Stimulated activated CD4-positive, alpha-beta T cell treated with anti-CD3 and anti-CD28 coated beads, Interleukin-2, amount 100 ng/mL, for 48 hours (primary cell): Measurements from ENCODE around the gene PFDN5.

Source experiments
- DNase-seq, 2 donors: peaks; one replicate each; pipeline ENCODE4 v3.0.0-alpha.2; 2020

Gene PFDN5

DNA sequence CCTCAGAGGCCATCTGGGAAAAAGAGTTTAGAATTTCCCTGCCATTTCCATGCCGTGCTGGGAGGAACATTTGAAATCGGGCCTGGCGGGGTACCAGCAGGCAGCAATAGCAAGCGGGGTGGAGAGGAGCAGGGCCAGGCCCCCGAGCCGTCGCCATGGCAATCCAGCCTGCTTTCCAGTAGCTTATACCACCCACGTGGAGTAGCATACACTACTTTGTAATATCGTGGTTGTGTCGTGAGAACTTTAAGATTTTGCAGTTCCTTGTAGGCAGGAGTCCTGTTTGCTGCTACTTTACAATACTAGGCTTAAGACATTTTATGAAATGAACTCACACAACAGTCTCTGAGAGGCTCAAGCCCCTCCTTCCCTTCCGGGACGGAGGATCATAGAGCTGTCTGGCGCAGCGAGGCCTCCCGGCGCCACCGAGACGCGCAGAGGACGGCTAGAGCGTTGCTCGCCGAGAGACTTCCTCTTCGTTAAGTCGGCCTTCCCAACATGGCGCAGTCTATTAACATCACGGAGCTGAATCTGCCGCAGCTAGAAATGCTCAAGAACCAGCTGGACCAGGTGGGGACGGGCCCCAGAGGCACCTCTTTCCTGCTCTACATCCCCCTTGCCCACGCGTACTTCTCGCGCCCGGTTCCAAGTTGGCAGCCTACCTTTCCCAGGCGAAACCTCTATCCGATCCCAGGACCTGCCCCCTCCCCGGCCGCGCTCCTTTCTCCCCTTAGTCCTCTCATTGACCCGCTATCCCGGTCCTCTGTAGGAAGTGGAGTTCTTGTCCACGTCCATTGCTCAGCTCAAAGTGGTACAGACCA lies at the start of gene PFDN5:
Gene PFDN5, plus strand, starts transcription at position 473 of the 821 bp plus-strand sequence. Its CDS starts 26 bp downstream, at position 499.
- DNase-seq, result peak; percentile 75 to 79

DNA sequence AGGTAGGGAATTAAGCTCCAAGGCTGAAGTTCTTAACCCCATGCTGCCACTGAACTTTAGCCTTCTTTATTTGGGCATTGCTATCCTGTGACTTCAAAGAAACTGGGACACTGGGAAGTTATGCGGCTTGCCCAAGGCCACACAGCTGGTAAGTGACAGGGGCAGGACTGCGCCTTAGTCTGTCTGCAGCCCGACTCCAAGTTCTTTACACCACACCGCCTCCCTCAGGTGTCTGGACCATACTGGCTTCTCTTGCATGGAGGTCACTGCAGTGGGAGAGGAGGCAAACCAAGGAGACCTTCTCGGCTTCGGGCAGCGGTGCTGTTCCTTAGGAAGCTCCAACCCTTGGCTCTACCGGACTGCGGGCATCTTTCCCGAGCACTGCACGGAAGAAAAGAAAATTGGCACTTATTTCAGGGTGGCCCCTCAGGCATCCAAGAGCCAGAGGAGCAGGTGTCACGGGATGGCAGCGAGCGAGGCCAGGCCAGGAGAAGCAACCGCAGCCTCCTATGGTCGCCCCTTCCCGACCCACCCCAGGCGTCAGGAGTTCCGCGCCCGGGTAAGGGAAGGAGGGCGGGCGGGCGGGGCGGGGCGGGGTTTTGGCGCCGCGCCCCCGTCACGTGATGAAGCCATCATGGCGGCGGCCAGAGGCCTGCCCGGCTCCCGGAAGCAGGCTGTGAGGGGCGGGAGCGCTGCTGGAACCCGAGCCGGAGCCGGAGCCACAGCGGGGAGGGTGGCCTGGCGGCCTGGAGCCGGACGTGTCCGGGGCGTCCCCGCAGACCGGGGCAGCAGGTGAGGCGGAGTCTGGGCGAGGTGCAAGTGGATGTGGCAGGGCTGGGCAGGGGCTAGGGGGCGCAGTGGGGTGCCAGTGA lies 43.6 kb upstream of the PFDN5 start:
- DNase-seq, result peak; percentile 65 to 66

DNA sequence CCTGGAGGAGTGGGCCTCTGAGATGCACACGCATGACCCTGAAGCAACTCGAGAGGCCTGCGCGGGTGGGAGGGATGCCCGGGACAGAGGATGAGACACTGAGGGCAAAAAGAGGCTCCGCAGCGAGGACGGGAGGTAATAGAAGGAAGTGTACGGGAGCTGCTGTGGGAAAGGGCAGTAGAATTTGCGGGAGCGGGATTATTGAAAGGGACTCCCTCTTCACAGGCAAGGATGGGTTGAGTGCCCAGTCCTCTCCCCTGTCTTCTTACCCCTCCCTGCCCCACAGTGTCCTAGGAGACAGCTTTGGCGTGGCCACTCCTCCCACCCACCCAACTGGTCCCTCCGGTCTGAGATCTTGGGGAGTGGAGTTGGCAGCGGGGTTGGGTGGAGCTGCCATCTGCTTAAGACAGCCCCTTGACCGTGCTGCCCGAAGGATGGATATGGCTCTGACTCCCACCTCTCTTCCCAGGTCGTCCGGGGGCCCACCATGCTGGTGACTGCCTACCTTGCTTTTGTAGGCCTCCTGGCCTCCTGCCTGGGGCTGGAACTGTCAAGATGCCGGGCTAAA lies 42.9 kb upstream of the PFDN5 start:
- DNase-seq, result no peak

DNA sequence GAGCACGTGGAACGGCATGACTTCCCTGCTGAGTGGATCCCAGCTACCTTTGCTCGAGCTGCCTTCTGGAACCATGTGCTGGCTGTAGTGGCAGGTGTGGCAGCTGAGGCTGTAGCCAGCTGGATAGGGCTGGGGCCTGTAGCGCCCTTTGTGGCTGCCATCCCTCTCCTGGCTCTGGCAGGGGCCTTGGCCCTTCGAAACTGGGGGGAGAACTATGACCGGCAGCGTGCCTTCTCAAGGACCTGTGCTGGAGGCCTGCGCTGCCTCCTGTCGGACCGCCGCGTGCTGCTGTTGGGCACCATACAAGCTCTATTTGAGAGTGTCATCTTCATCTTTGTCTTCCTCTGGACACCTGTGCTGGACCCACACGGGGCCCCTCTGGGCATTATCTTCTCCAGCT lies 42.0 kb upstream of the PFDN5 start:
- no peak for DNase-seq

DNA sequence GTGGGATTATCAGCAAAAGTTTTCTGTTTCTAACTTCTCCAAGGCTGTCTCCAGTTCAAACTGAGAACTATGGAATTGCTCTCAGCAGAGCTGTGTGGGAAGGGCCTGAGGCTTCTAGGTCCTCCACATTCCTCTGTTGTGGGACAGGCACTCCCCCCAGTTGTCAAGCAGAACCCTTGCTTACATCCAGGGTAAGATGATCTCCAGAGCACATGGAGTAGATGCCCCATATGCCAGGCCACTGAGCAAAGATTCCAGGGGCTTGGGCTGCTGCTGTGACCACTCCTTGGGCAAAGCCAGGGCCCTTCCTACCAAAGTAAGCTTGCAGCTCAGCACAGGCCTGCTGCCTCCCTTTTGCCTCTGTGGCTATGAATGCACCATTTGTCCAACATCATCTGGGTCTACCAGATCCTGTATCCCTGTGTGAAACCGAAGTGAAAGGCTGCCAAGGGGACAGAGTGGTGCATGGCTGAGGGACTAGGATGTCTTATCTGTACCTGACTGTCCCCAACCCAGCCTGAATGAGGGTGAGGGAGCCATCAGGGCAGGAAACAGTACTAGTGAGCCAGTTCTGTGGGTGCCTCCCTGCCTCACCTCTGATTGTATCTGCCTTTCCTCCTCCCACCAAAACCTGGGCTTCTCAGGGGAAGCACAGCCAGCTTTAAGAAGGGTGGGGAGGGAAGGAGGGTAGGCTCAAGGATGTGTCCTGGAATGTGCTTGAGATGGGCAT lies 40.4 kb upstream of the PFDN5 start:
- DNase-seq, result no peak

DNA sequence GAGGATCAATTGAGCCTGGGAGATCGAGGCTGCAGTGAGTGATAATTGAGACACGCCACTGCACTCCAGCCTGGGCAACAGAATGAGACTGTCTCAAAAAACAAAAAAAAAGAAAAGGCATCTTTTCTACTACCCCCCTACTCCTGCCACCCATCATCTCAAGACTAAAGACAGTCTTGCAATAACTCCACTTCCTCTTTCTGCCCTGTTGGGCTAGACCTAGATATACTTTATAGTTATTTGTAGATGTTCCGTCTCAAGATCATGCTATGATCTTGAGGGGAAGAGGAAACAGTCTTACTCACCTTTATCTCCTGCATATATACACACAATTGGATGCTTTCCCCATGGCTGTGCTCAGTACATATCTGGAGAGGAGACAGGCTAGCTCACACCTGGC lies 39.3 kb upstream of the PFDN5 start:
- DNase-seq, result no peak

DNA sequence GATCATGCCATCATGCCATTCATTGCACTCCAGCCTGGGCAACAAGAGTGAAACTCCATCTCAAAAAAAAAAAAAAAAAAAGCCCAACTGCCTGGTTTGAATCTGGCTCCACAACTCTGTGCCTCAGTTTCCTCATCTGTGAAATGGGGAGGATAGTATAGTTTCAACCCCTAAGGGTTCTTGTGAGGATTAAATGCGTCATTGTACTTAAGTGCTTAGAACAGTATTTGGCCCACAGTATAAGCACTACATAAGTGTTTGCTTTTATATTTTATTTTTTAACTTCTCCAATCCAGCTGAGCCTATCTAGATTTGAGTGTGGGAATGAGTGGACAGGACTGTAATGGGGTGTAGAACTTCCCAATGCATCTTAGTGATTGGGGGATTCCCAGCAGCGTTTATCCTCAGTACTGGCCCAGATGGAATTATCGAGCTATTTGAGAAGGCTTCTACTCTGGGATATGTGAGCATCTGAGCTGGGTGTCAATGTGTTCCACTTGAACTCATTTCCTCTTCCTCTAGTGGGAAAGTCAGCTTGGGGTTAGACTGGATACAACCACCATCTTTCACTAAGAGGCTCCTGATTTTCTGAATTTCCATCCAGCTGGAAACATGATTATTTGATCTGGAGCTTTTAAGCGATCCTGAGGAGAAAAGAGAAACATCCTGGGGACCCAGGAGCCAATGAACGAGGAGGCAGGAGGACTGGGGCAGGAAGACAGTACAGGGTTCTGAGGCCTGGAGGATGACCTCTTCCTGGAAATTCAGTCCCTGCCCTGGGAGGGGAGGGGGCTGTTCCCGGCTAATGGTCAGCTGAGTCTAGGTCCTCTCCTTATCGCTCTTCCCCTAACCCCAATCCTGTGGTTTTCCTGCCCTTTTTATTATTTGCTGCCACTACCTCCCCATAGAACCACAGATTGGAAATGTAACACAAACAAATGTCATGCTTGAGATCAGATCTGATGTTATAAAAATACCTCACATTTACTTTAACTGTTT lies 36.5 kb upstream of the PFDN5 start:
- DNase-seq, result no peak

DNA sequence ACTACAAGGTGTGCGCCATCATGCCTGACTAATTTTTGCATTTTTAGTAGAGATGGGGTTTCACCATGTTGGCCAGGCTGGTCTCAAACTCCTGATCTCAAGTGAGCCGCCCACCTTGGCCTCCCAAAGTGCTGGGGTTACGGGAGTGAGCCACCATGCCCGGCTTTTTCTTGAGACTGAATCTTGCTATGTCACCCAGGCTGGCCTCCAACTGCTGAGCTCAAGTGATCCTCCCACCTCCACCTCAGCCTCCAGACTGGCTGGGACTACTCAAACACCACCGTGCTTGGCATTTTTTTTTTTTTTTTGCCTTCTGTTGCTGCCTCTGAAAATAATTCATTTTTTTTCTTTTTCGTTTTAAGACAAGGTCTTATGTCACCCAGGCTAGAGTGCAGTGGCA lies 35.5 kb upstream of the PFDN5 start:
- no peak for DNase-seq

DNA sequence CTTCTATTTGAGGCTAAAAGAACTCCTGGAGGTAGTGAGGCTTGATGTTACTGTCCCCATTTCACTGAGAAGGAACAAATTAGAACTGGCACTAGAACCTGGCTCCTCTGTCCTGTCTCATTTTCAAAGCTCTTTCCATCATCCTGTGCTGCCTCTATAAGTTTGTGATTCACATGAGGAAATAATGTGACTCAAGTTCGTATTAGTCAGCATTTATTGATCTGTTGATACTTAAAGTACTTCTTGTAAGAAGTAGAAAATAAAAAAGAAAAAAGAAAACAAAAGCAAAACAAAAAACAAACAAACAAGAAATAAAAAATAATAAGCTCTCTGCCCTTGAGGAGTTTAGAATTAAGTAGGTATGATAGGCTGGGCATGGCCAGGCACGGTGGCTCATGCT lies 29.6 kb upstream of the PFDN5 start:
- no peak for DNase-seq

DNA sequence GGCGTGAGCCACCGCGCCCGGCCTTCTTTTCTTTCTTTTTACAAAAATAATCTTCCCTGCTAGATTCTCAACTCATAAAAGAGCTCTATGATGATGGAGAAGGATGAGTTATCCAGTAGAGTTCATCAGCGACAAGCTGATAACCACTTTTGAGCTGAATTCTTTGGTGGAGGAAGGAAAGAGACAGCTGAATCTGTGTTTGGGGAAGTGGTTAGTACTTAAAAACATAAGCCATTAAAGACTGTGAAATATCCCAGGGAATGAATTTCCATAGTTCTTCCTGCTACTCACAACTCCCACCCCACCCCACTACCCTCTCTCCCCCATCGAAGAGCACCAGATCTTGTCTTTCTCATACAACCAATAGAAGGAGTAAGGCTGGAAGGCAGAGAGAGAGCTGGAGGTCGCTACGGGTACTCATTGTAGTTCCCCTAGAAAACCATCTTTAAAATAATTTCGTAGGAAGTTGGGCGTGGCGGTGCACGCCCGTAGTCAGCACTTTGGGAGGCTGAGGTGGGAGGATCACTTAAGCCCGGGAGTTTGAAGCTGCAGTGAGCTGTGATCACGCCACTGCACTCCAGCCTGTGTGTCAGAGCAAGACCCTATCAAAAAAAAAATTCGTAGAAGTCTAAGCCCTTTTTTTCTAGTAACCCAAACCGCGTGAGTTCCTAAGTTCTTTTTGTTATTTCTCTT lies 27.9 kb upstream of the PFDN5 start:
- DNase-seq, result peak; percentile 23 to 35

DNA sequence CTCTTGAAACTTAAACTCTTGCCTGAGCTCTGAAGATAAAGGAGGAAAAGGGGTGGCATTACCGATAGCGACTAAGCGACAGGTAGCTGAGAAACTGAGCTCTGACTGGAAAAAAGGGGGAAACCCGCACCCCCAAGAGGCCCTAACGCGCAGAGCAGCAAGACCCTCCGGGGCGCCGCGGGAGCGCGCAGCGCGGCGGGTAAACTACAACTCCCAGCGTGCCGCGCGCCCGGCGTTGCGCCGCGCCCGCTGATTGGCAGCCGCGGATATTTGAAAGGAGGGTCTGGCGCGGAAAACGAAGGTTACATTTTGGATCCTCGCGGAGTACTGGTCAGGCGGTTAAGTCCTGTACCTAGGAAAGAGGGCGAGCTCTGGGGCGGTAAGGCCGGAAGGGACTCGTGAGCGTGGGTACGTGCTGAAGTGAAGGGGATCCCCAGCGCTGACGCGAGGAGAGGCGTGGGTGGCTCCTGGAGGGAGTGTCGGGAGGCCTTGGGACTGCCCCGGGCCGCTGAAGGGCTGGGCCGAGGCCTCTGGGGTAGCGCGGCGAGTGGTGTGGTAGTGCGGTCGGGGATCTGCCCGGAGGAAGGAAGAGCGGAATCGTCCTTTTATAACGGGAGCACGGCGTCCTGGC lies 27.2 kb upstream of the PFDN5 start, which contains the start of gene ESPL1:
Gene ESPL1, plus strand, starts transcription at position 301 of the 631 bp plus-strand sequence. CDS start 468 bp downstream, outside the sequence.
- peak; percentile 77 to 84 for DNase-seq

DNA sequence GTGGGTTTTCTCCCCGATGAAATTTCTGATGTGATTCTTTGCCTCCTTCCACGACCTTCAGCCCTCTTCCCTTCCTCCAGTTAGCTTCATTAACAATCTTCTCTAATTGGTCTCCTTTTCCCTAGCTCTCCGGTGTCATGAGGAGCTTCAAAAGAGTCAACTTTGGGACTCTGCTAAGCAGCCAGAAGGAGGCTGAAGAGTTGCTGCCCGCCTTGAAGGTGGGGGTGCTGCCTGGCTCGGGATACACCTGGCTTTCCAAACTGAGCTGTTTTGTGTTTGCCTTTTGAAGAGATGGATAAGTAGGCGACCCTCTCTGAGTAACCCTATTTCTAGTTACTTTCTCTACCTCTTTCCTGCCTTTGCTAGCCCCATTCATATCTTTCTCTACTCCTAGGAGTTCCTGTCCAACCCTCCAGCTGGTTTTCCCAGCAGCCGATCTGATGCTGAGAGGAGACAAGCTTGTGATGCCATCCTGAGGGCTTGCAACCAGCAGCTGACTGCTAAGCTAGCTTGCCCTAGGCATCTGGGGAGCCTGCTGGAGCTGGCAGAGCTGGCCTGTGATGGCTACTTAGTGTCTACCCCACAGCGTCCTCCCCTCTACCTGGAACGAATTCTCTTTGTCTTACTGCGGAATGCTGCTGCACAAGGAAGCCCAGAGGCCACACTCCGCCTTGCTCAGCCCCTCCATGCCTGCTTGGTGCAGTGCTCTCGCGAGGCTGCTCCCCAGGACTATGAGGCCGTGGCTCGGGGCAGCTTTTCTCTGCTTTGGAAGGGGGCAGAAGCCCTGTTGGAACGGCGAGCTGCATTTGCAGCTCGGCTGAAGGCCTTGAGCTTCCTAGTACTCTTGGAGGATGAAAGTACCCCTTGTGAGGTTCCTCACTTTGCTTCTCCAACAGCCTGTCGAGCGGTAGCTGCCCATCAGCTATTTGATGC lies 26.4 kb upstream of the PFDN5 start:
- no peak for DNase-seq

DNA sequence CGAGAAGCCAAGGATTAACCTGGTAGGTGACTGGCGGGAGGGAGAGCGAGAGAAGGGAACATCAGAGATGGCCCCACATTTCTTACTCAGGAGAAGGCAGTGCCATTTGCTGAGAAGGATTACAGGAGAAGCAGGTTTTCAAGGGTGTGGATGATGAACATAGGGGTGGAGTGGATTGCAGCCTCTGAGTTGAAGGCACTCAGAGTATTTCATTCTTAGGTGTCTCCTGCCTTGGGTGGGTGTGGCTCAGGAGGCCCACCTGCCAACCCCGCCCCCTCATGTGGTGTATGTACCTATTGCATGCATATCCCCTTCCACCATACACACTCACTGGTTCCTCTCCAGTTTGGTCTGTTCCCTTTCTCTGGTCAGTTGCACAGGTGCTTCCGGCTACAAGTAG lies 20.9 kb upstream of the PFDN5 start:
- DNase-seq, result no peak

DNA sequence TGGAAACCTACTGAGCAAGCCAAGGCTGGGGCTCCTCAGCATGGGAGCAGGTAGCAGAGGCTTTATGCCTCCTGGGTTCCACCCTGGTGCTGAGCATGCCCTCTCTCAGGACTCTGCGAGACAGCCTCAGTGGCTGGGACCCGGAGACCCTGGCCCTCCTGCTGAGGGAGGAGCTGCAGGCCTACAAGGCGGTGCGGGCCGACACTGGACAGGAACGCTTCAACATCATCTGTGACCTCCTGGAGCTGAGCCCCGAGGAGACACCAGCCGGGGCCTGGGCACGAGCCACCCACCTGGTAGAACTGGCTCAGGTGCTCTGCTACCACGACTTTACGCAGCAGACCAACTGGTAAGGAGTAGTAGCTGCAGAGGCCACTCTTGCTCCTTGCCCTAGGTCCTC lies 18.8 kb upstream of the PFDN5 start:
- no peak for DNase-seq

DNA sequence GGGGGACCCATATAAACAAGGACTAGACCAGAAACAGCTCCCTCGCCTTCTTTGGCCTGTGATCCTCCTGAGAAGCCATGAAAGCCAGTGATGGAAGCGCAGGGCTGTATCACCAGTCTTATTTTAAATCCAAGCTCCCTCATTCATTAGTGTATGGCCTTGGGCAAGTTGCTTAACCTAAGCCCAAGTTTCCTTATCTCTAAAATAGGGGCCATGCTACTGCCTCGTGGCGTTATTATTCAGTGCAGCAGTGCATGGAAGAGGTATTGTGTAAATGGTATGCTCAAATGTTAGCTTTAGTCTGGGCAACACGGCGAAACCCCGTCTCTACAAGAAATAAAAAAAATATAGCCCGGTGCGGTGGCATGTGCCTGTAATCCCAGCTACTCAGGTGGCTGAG lies 17.4 kb upstream of the PFDN5 start:
- no peak for DNase-seq

DNA sequence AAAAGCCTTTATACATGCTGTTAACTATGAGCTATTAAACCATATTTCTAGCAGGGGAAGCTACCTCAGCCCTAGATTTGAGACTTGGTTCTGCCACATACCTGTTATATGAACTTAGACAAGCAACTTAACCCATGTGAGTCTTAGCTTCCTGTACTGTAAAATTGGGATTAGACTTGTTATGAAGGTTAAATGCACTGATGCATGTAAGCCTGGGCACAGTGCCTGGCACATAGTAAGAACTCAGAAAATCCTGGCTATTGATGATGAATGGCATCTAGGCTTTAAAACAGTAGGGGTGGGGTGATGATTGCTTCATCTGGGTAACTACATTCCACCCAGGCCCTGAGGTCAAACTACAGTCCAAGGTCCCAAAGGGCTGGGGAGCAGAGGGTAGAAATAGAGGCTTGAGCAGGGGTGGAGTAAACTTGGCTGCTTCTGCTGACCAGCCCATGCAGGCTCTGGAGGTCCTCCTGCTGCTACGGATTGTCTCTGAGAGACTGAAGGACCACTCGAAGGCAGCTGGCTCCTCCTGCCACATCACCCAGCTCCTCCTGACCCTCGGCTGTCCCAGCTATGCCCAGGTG lies 16.0 kb upstream of the PFDN5 start:
- DNase-seq, result no peak

DNA sequence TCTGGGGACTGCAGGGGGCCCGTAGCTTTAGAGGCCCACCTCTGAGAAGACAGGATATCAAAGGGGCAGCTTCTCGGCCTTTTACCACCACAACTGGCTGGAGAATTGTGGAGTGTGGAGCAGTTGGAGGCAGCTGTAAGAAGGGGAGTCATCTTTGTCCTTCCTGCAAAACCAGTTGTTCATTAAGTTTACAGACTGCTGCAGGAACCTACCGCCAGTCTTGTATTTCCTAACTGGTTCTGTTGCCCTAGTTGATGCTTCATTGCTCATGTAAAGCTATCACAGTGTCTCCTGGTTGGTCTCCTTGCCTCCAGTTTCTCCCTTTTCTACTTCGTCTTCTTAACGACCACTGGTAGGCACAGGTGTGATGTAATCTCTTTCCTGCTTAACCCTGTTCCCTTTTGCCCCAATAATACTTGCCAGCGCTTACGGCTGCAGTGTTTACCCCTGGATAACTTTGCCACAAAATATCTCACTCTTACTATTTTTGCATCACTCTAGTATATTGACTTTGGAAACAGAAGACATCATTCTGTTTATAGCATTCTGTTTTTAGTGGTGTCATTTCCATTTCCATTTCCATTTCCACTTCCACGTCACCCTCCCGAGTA lies 15.3 kb upstream of the PFDN5 start:
- DNase-seq, result no peak

DNA sequence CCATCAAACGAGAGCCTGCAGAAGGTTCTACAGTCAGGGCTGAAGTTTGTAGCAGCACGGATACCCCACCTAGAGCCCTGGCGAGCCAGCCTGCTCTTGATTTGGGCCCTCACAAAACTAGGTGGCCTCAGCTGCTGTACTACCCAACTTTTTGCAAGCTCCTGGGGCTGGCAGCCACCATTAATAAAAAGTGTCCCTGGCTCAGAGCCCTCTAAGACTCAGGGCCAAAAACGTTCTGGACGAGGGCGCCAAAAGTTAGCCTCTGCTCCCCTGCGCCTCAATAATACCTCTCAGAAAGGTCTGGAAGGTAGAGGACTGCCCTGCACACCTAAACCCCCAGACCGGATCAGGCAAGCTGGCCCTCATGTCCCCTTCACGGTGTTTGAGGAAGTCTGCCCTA lies 8.9 kb upstream of the PFDN5 start:
- no peak for DNase-seq
